HUES64 (cell line): ENCODE results near the gene SEZ6L.

Experiments used
- H3K27ac ChIP-seq: 2 replicates; pipeline ENCODE4 v1.7.0; 2013; ENCODE audit warnings: low read depth, low read length, inconsistent platforms
- H3K27me3 ChIP-seq: 2 replicates; pipeline ENCODE4 v1.6.1; 2013; ENCODE audit warnings: mild to moderate bottlenecking, low read length; ENCODE audit not compliant: insufficient read depth
- H3K36me3 ChIP-seq: 2 replicates; pipeline ENCODE4 v1.6.1; 2013; ENCODE audit warnings: mild to moderate bottlenecking, low read length; ENCODE audit not compliant: insufficient read depth
- H3K4me1 ChIP-seq: 2 replicates; pipeline ENCODE4 v1.6.1; 2013; ENCODE audit warnings: mild to moderate bottlenecking, low read length, moderate library complexity; ENCODE audit not compliant: insufficient read depth
- H3K4me3 ChIP-seq: 2 replicates; pipeline ENCODE4 v1.5.1; 2013; ENCODE audit warnings: mild to moderate bottlenecking, low read length, moderate library complexity
- H3K9ac ChIP-seq: 2 replicates; pipeline ENCODE4 v1.6.1; 2013; ENCODE audit warnings: mild to moderate bottlenecking, low read depth, low read length
- H3K9me3 ChIP-seq: 2 replicates; pipeline ENCODE4 v1.6.1; 2013; ENCODE audit warnings: low read depth, low read length; ENCODE audit not compliant: insufficient read depth
- WGBS: fragments of 150-250, 120-280 bp; methylation state at CpG from one replicate; pipeline ENCODE4 v1.1.7; 2013; ENCODE audit warnings: missing lambda C conversion rate; 5-methylcytosine and 5-hydroxymethylcytosine counted together

SEZ6L gene

GRCh38 chr22:26334232-26334631, 165.0 kb downstream of the SEZ6L start:
- Histone ChIP-seq H3K27ac (no peak overlapping the region), H3K9ac (no peak overlapping the region), H3K4me3 (no peak overlapping the region), H3K9me3 (no peaks in the 10 kb centered on the region), H3K4me1 (0 out of 2 replicates have a peak, but pooled peaks cover 2% of the 10 kb centered on the region), H3K36me3 (no peaks in the 10 kb centered on the region), H3K27me3 (peaks cover 16% of the 10 kb centered on the region)
- WGBS, result 89% methylated on average over 9 of the region's 9 CpGs

GRCh38 chr22:26336773-26337172, 167.5 kb downstream of the SEZ6L start:
- 83% methylated on average over 3 of the region's 4 CpGs for WGBS

GRCh38 chr22:26339755-26340154, 170.5 kb downstream of the SEZ6L start:
- no peaks in the 10 kb centered on the region for H3K9me3 ChIP-seq
- peaks cover 11% of the 10 kb centered on the region; the same call in 1 of the 2 replicates for H3K27me3 ChIP-seq
- no peaks in the 10 kb centered on the region for H3K36me3 ChIP-seq
- no peaks in the 10 kb centered on the region for H3K4me1 ChIP-seq
- no peak overlapping the region for H3K27ac ChIP-seq
- 83% methylated on average over 6 of the region's 6 CpGs for WGBS
- H3K4me3 ChIP-seq, result no peak overlapping the region
- no peak overlapping the region for H3K9ac ChIP-seq

More at GRCh38 chr22:26336773-26337172, 167.5 kb downstream of the SEZ6L start:
- H3K4me3 ChIP-seq, result no peak overlapping the region
- H3K9ac ChIP-seq, result no peak overlapping the region
- no peaks in the 10 kb centered on the region for H3K4me1 ChIP-seq
- H3K27ac ChIP-seq, result no peak overlapping the region
- no peaks in the 10 kb centered on the region for H3K9me3 ChIP-seq
- no peaks in the 10 kb centered on the region for H3K36me3 ChIP-seq
- peaks cover 16% of the 10 kb centered on the region for H3K27me3 ChIP-seq

GRCh38 chr22:26342745-26343410, 173.6 kb downstream of the SEZ6L start:
- no peaks in the 10 kb centered on the region for H3K9me3 ChIP-seq
- 81% methylated on average over 6 of the region's 6 CpGs for WGBS
- H3K36me3 ChIP-seq, result no peaks in the 10 kb centered on the region
- H3K27me3 ChIP-seq, result no peaks in the 10 kb centered on the region
- H3K27ac ChIP-seq, result no peak overlapping the region
- H3K4me1 ChIP-seq, result no peaks in the 10 kb centered on the region
- H3K4me3 ChIP-seq, result no peak overlapping the region
- H3K9ac ChIP-seq, result no peak overlapping the region

DNA sequence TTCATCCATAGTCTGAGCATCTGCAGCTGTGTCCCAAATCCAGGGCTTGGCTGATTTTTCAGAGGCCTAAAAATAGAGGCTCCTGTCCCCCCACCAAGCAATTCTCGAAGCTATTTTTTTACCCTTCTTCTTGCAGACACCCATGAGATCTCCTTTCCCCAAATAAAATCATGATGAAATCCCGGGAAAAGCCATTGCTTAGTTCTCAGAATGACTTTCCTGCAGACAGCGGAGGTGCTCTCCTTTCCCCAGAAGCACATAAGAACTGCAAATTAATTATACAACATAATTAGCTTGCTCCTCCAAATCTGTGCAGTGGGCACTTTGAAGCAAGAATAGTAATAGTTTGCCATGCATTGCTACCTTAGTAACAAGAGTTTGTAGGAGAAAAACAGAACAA, 176.2 kb downstream of the SEZ6L start:
- Histone ChIP-seq H3K27me3 (no peaks in the 10 kb centered on the region), H3K4me3 (no peak overlapping the region), H3K4me1 (no peaks in the 10 kb centered on the region), H3K36me3 (no peaks in the 10 kb centered on the region), H3K27ac (no peak overlapping the region), H3K9me3 (no peaks in the 10 kb centered on the region), H3K9ac (no peak overlapping the region)
- 85% methylated on average over 3 of the region's 3 CpGs for WGBS

DNA sequence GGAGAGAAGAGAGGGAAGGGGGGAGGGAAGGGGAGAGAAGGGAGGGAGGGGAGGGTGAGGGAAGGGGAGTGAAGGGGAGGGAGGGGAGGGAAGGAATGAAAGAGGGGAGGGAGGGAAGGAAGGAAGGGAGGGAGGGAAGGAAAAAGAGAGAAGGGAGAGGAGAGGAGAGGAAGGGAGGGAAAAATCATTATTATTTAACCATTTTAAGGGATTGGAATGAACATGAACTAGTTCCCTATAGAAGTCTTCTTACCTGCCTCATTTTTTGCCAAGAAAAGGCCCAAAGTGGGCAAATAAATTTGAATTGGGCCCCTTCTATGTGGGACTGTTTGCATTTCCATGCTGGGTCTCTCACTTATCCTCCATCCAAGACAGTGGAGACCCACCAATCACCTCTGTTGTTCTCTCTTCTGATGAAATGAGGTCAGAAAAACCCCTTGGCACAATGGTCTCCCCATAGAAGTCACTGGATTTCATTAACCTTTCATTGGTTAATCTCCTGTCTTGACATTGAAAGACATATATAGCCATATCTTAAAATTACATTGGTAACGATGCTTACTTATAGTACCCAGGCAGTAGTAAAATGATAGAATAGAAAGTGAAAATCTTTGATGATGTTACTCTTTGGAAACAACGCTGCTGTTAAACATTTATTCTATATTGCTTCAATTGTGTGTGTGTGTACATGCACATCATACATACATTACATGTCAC, 179.7 kb downstream of the SEZ6L start:
- no peaks in the 10 kb centered on the region for H3K27me3 ChIP-seq
- no peaks in the 10 kb centered on the region for H3K9me3 ChIP-seq
- no peak overlapping the region for H3K4me3 ChIP-seq
- WGBS, result no CpG with 5 or more reads among the region's 2 CpGs
- H3K27ac ChIP-seq, result no peak overlapping the region
- no peaks in the 10 kb centered on the region for H3K4me1 ChIP-seq
- no peaks in the 10 kb centered on the region; the same call in 1 of the 2 replicates for H3K36me3 ChIP-seq
- H3K9ac ChIP-seq, result no peak overlapping the region

GRCh38 chr22:26354707-26355106, 185.4 kb downstream of the SEZ6L start:
- H3K9ac ChIP-seq, result no peak overlapping the region
- no peaks in the 10 kb centered on the region for H3K9me3 ChIP-seq
- H3K27me3 ChIP-seq, result no peaks in the 10 kb centered on the region
- no peak overlapping the region for H3K27ac ChIP-seq
- no peak overlapping the region for H3K4me3 ChIP-seq
- no peaks in the 10 kb centered on the region for H3K4me1 ChIP-seq
- H3K36me3 ChIP-seq, result no peaks in the 10 kb centered on the region; the same call in 1 of the 2 replicates
- WGBS, result 88% methylated on average over 20 of the region's 20 CpGs

GRCh38 chr22:26357281-26357680, 188.0 kb downstream of the SEZ6L start:
- no peaks in the 10 kb centered on the region for H3K9me3 ChIP-seq
- H3K4me3 ChIP-seq, result no peak overlapping the region
- WGBS, result 95% methylated on average over 2 of the region's 2 CpGs
- no peak overlapping the region for H3K9ac ChIP-seq
- no peaks in the 10 kb centered on the region for H3K27me3 ChIP-seq
- no peaks in the 10 kb centered on the region for H3K36me3 ChIP-seq
- no peak overlapping the region for H3K27ac ChIP-seq
- peaks cover 5% of the 10 kb centered on the region; the same call in 1 of the 2 replicates for H3K4me1 ChIP-seq

GRCh38 chr22:26357813-26358212, 188.6 kb downstream of the SEZ6L start:
- Histone ChIP-seq H3K4me3 (no peak overlapping the region), H3K27ac (no peak overlapping the region), H3K9me3 (no peaks in the 10 kb centered on the region), H3K9ac (no peak overlapping the region), H3K36me3 (no peaks in the 10 kb centered on the region), H3K4me1 (peaks cover 5% of the 10 kb centered on the region; the same call in 1 of the 2 replicates), H3K27me3 (no peaks in the 10 kb centered on the region)
- WGBS, result 91% methylated on average over 9 of the region's 9 CpGs

GRCh38 chr22:26359156-26359555, 189.9 kb downstream of the SEZ6L start:
- 97% methylated on average over 4 of the region's 4 CpGs for WGBS
- Histone ChIP-seq H3K9me3 (no peaks in the 10 kb centered on the region), H3K4me1 (peaks cover 5% of the 10 kb centered on the region; the same call in 1 of the 2 replicates), H3K4me3 (no peak overlapping the region), H3K36me3 (no peaks in the 10 kb centered on the region), H3K27ac (no peak overlapping the region), H3K27me3 (no peaks in the 10 kb centered on the region), H3K9ac (no peak overlapping the region)

DNA sequence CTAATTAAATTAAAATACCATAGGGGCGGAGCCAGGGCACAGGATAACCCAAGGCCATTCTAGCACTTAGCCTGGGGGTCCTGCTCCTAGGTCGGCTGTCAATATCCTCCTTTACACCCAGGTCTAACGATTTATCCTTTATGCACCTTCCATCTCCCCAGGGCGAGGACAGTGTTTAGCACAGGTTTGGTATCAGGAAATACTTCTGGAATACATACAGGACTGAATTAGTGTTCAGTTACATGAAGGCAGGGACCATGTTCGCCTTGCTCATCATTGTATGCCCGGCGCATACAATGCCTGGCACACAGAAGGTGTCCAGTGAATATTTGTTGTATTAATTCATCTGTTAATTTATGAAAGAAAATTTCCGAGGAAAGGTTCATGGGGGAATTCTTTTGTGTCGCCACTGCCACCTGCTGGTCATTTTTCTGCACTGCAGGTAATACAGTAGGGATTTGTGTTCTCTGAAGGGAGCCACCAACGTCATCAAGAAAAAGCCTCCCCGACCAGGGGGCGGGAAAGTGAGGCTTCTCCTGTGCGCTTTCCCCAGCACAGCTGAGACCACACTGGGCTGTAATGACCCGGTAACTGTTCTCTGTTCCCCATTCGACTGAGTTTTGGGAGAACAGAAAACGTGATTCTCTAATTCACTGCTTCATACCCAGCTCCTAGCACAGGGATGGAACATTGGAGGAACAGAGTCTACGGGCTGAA, 191.1 kb downstream of the SEZ6L start:
- peaks cover 5% of the 10 kb centered on the region; the same call in 1 of the 2 replicates for H3K4me1 ChIP-seq
- H3K9ac ChIP-seq, result peak overlapping the region; percentile 54
- H3K27ac ChIP-seq, result no peak overlapping the region
- no peaks in the 10 kb centered on the region for H3K36me3 ChIP-seq
- H3K27me3 ChIP-seq, result no peaks in the 10 kb centered on the region
- H3K4me3 ChIP-seq, result peak overlapping the region; percentile 47
- H3K9me3 ChIP-seq, result no peaks in the 10 kb centered on the region
- 10% methylated on average over 16 of the region's 17 CpGs for WGBS
